ENCODE data around the gene GCK.

DNA sequence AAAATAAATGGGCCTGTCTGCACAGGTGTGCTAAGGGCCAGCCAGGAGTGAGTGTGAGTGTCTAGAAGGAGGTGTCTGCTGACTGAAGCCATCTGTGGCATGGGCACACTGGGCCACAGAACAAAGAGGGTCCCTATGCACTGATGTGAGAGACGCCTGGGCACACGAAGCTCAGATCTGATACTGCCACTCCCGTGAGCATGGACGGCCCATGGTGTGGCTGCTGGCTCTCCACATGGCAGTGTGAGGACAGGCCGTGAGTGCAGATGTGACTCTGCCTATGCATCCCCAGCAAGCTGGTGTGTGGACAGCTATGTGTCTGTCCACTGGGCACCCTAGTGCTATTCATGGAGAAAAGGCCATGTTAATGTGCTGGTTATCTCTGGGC is 35.3 kb downstream of the GCK start:
- TF ChIP-seq, protein P1, sequence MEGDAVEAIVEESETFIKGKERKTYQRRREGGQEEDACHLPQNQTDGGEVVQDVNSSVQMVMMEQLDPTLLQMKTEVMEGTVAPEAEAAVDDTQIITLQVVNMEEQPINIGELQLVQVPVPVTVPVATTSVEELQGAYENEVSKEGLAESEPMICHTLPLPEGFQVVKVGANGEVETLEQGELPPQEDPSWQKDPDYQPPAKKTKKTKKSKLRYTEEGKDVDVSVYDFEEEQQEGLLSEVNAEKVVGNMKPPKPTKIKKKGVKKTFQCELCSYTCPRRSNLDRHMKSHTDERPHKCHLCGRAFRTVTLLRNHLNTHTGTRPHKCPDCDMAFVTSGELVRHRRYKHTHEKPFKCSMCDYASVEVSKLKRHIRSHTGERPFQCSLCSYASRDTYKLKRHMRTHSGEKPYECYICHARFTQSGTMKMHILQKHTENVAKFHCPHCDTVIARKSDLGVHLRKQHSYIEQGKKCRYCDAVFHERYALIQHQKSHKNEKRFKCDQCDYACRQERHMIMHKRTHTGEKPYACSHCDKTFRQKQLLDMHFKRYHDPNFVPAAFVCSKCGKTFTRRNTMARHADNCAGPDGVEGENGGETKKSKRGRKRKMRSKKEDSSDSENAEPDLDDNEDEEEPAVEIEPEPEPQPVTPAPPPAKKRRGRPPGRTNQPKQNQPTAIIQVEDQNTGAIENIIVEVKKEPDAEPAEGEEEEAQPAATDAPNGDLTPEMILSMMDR (IDR thresholded peaks at IDR 0.05): no peak
- no peak for TF ChIP-seq ZFX (IDR thresholded peaks at IDR 0.05; ENCODE audit: borderline replicate concordance)

Measured in 22Rv1 (cell line).